Neural cell (in vitro differentiated cells): ENCODE measurements around the gene FAR2. TPM values are rescaled to one million over a fixed set of nuclear protein-coding genes. Genes with fewer than 3 reads are reported as not detected.
"Not testable (repeated sequence)": the region's sequence is repeated elsewhere in the genome, so short reads cannot be mapped to it uniquely, and the experiment has no call there.

ENCODE experiments used
- H2AFZ ChIP-seq: fragments of 200-600, 300-800 bp; sonication (generic), shearing (Covaris generic); 2 replicates; pipeline ENCODE4 v1.6.0; 2014; ENCODE audit warnings: low read depth, mild to moderate bottlenecking, antibody characterized with exemption, low read length, moderate library complexity
- H3F3A ChIP-seq: fragments of 200-600 bp; shearing (Covaris generic); 2 replicates; pipeline ENCODE4 v1.6.1; 2016; ENCODE audit warnings: mild to moderate bottlenecking, moderate library complexity, mixed read lengths, antibody characterized with exemption, low read length; ENCODE audit not compliant: insufficient read depth, poor library complexity, severe bottlenecking
- H3K27ac ChIP-seq: fragments of 200-600, 300-800 bp; sonication (generic), shearing (Covaris generic); 2 replicates; pipeline ENCODE4 v1.5.1; 2014; ENCODE audit warnings: mild to moderate bottlenecking, low read length, moderate library complexity
- H3K27me3 ChIP-seq: fragments of 300-800, 200-600 bp; sonication (generic), shearing (Covaris generic); 2 replicates; pipeline ENCODE4 v1.6.0; 2014; ENCODE audit warnings: mild to moderate bottlenecking, low read depth, low read length, moderate library complexity; ENCODE audit not compliant: insufficient read depth
- H3K36me3 ChIP-seq: fragments of 300-800, 200-600 bp; sonication (generic), shearing (Covaris generic); 2 replicates; pipeline ENCODE4 v1.5.1; 2014; ENCODE audit warnings: mild to moderate bottlenecking, antibody characterized with exemption, low read length, moderate library complexity; ENCODE audit not compliant: insufficient read depth
- H3K4me2 ChIP-seq: fragments of 300-800, 200-600 bp; sonication (generic), shearing (Covaris generic); 2 replicates; pipeline ENCODE4 v1.6.0; 2014; ENCODE audit warnings: mild to moderate bottlenecking, low read length
- H3K4me3 ChIP-seq: fragments of 300-800, 200-600 bp; sonication (generic), shearing (Covaris generic); 2 replicates; pipeline ENCODE4 v1.5.1; 2014; ENCODE audit warnings: mild to moderate bottlenecking, low read length, moderate library complexity
- H3K79me2 ChIP-seq: fragments of 200-600 bp; shearing (Covaris generic); replicated peaks from 2 replicates; pipeline ENCODE4 v1.6.0; 2014; ENCODE audit warnings: mild to moderate bottlenecking, low read length, moderate library complexity; ENCODE audit not compliant: insufficient read depth
- H3K9ac ChIP-seq: fragments of 300-800, 200-600 bp; sonication (generic), shearing (Covaris generic); 2 replicates; pipeline ENCODE4 v1.6.1; 2016; ENCODE audit warnings: mild to moderate bottlenecking, low read length, mixed read lengths
- H3K9me2 ChIP-seq: fragments of 200-600 bp; shearing (Covaris generic); 2 replicates; pipeline ENCODE4 v1.6.1; 2016; ENCODE audit warnings: mild to moderate bottlenecking, low read length, mixed read lengths; ENCODE audit not compliant: insufficient read depth
- H3K9me3 ChIP-seq: fragments of 200-600, 300-800 bp; sonication (generic), shearing (Covaris generic); 2 replicates; pipeline ENCODE4 v1.6.1; 2016; ENCODE audit warnings: mild to moderate bottlenecking, mixed run types, low read length, moderate library complexity, mixed read lengths
- H4K20me1 ChIP-seq: fragments of 200-600 bp; shearing (Covaris generic); 2 replicates; pipeline ENCODE4 v1.6.1; 2016; ENCODE audit warnings: mild to moderate bottlenecking, mixed run types; ENCODE audit not compliant: insufficient read depth
- EP300 ChIP-seq: fragments of 450-650 bp; conservative IDR thresholded peaks from 2 replicates; pipeline ENCODE4 v1.6.1; 2014; ENCODE audit warnings: antibody characterized with exemption, mild to moderate bottlenecking, moderate library complexity; ENCODE audit not compliant: poor library complexity, severe bottlenecking
- EZH2 ChIP-seq: fragments of 200-600, 300-800 bp; shearing (Covaris generic), sonication (generic); IDR thresholded peaks from 2 replicates; pipeline ENCODE4 v1.6.1; 2014; ENCODE audit warnings: antibody characterized with exemption, low read length, borderline replicate concordance, mild to moderate bottlenecking; ENCODE audit not compliant: insufficient read depth, poor library complexity, severe bottlenecking
- MXI1 ChIP-seq: fragments of 450-650 bp; conservative IDR thresholded peaks from 2 replicates; pipeline ENCODE4 v1.6.1; 2014; ENCODE audit warnings: antibody characterized with exemption, mild to moderate bottlenecking; ENCODE audit not compliant: poor library complexity, severe bottlenecking
- POLR2AphosphoS5 ChIP-seq: IDR thresholded peaks from 2 replicates; pipeline ENCODE4 v1.6.1; 2012
- RAD21 ChIP-seq: fragments of 450-650 bp; conservative IDR thresholded peaks from 2 replicates; pipeline ENCODE4 v1.6.1; 2014; ENCODE audit warnings: antibody characterized with exemption, mild to moderate bottlenecking, moderate library complexity
- REST ChIP-seq: IDR thresholded peaks from 2 replicates; pipeline ENCODE4 v1.6.1; 2012; ENCODE audit warnings: borderline replicate concordance
- SMC3 ChIP-seq: fragments of 450-650 bp; conservative IDR thresholded peaks from 2 replicates; pipeline ENCODE4 v1.6.1; 2014; ENCODE audit warnings: antibody characterized with exemption, mild to moderate bottlenecking, moderate library complexity; ENCODE audit not compliant: poor library complexity
- TAF1 ChIP-seq: IDR thresholded peaks from 2 replicates; pipeline ENCODE4 v1.6.1; 2012; ENCODE audit warnings: low read depth
- polyA plus RNA-seq: library from polyadenylated mRNA; depleted of rRNA; stranded (reverse); fragments of >200 nt; gene quantifications from 2 replicates; pipeline ENCODE4 v1.2.3, GENCODE V29; 2014
- TF ChIP-seq, protein P1 (sequence below): fragments of 450-650 bp; IDR thresholded peaks from 2 replicates; pipeline ENCODE4 v1.5.1; 2014; ENCODE audit warnings: antibody characterized with exemption, mild to moderate bottlenecking, moderate library complexity; ENCODE audit not compliant: poor library complexity, severe bottlenecking

Gene FAR2
- polyA plus RNA-seq, 1 donor from 2014 or later = 0.99 TPM

- not testable (repeated sequence) for H3K4me2 ChIP-seq, H3K36me3 ChIP-seq, H3K9ac ChIP-seq, H3K4me3 ChIP-seq, H3F3A ChIP-seq, H3K9me2 ChIP-seq, H3K79me2 ChIP-seq, H3K9me3 ChIP-seq, H3K27ac ChIP-seq, H2AFZ ChIP-seq, H3K27me3 ChIP-seq, H4K20me1 ChIP-seq
Measured at GRCh38 chr12:29182247-29182646, 33.2 kb downstream of the FAR2 start.

DNA sequence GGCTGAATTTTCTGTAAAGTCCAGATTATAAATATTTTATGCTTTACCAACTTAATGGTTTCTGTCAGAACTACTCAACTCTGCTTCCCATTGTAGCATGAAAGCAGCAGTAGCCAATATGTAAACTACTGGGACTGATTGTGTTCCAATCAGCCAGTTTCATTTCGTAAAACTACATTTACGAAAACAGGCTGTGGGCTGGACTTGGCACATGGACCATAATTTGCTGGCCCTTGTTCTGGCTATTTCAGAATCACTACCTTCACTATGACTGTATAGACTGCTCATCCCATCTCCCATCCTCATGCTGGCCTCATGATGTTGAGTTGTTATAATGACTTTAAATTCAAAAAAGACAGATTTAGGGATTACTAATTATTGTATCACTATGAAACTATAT lies 38.7 kb downstream of the FAR2 start:
- H3K9ac ChIP-seq = no peak overlapping the region
- no peaks in the 10 kb centered on the region for H3F3A ChIP-seq
- H3K27me3 ChIP-seq = no peaks in the 10 kb centered on the region
- no peak overlapping the region for H3K4me3 ChIP-seq
- no peaks in the 10 kb centered on the region for H3K79me2 ChIP-seq
- no peaks in the 10 kb centered on the region for H3K36me3 ChIP-seq
- no peak overlapping the region for H2AFZ ChIP-seq
- H3K9me3 ChIP-seq = no peaks in the 10 kb centered on the region
- no peaks in the 10 kb centered on the region for H3K9me2 ChIP-seq
- H3K27ac ChIP-seq = no peak overlapping the region
- TF ChIP-seq REST = no peak
- TF ChIP-seq EZH2 = no peak
- TF ChIP-seq TAF1 = no peak
- TF ChIP-seq, protein P1, sequence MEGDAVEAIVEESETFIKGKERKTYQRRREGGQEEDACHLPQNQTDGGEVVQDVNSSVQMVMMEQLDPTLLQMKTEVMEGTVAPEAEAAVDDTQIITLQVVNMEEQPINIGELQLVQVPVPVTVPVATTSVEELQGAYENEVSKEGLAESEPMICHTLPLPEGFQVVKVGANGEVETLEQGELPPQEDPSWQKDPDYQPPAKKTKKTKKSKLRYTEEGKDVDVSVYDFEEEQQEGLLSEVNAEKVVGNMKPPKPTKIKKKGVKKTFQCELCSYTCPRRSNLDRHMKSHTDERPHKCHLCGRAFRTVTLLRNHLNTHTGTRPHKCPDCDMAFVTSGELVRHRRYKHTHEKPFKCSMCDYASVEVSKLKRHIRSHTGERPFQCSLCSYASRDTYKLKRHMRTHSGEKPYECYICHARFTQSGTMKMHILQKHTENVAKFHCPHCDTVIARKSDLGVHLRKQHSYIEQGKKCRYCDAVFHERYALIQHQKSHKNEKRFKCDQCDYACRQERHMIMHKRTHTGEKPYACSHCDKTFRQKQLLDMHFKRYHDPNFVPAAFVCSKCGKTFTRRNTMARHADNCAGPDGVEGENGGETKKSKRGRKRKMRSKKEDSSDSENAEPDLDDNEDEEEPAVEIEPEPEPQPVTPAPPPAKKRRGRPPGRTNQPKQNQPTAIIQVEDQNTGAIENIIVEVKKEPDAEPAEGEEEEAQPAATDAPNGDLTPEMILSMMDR = no peak
- no peak for TF ChIP-seq POLR2AphosphoS5
- TF ChIP-seq MXI1 = no peak
- no peak for TF ChIP-seq EP300
- H3K4me2 ChIP-seq = no peak overlapping the region
- no peaks in the 10 kb centered on the region for H4K20me1 ChIP-seq

DNA sequence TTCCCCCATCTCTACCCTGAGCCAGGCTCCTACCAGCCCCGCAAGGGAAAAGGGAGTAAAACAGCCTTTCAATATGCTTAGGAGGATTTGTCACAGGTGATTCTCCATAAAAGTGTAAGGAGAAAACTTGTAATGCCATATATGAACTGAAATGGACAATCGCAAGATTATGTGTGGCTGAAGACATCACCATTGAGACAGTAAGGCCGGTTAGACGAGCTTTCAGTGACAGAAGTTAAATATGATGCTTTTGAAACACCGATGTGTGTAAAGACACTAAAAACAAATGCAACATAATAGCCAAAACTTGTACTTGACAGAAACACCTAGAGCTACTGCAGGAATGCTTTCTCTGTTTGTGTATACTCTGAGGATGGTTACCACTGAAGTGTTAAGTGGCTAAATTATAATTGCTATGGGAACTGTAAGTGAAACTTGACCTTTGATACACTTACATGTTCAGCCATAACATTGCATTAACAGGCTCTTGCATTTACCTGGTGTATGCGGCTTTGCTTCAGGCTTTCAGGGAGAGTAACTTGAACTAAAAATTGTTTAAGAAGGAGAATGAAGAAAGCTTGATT lies 42.3 kb downstream of the FAR2 start:
- no peaks in the 10 kb centered on the region for H3K9me2 ChIP-seq

More for the DNA sequence above, 42.3 kb downstream of the FAR2 start:
- Histone ChIP-seq H3F3A (no peaks in the 10 kb centered on the region), H4K20me1 (no peaks in the 10 kb centered on the region), H3K36me3 (no peaks in the 10 kb centered on the region), H3K27ac (no peak overlapping the region), H3K4me3 (no peak overlapping the region), H3K4me2 (no peak overlapping the region), H3K27me3 (no peaks in the 10 kb centered on the region), H3K9me3 (no peaks in the 10 kb centered on the region), H3K9ac (no peak overlapping the region), H3K79me2 (no peaks in the 10 kb centered on the region), H2AFZ (no peak overlapping the region)
- TF ChIP-seq SMC3 (no peak), TAF1 (no peak), POLR2AphosphoS5 (no peak), RAD21 (no peak), EP300 (no peak)
